Measurements from ENCODE around the gene LBX1.

LBX1 gene

GRCh38 chr10:101224060-101224909 is 5.0 kb downstream of the LBX1 start:
- TF ChIP-seq EGR1 (IDR thresholded peaks at IDR 0.05) (no peak), TAF1 (IDR thresholded peaks at IDR 0.05; ENCODE audit: low read depth) (no peak), CEBPB (IDR thresholded peaks at IDR 0.05) (no peak), FOXM1 (IDR thresholded peaks at IDR 0.05; ENCODE audit: borderline replicate concordance, low read depth) (no peak), USF1 (IDR thresholded peaks at IDR 0.05) (no peak), RAD21 (IDR thresholded peaks at IDR 0.05; ENCODE audit: low read depth) (no peak), MAX (IDR thresholded peaks at IDR 0.05) (no peak), EP300 (IDR thresholded peaks at IDR 0.05; ENCODE audit: borderline replicate concordance) (no peak), TCF12 (IDR thresholded peaks at IDR 0.05; ENCODE audit: low read depth) (no peak), REST (IDR thresholded peaks at IDR 0.05; ENCODE audit: low read depth) (no peak), YY1 (IDR thresholded peaks at IDR 0.05; ENCODE audit: low read depth) (no peak), CREB1 (IDR thresholded peaks at IDR 0.05; ENCODE audit: low read depth) (no peak), TEAD4 (IDR thresholded peaks at IDR 0.05) (no peak), NFIC (IDR thresholded peaks at IDR 0.05) (no peak), ZBTB7A (IDR thresholded peaks at IDR 0.05; ENCODE audit: low read depth) (no peak)

GRCh38 chr10:101223274-101224059 is 5.8 kb downstream of the LBX1 start:
- TF ChIP-seq USF1 (IDR thresholded peaks at IDR 0.05) = no peak
- TF ChIP-seq TAF1 (IDR thresholded peaks at IDR 0.05; ENCODE audit: low read depth) = no peak
- no peak for TF ChIP-seq REST (IDR thresholded peaks at IDR 0.05; ENCODE audit: low read depth)
- TF ChIP-seq FOXM1 (IDR thresholded peaks at IDR 0.05; ENCODE audit: borderline replicate concordance, low read depth) = no peak
- no peak for TF ChIP-seq NFIC (IDR thresholded peaks at IDR 0.05)
- TF ChIP-seq CREB1 (IDR thresholded peaks at IDR 0.05; ENCODE audit: low read depth) = no peak
- no peak for TF ChIP-seq TEAD4 (IDR thresholded peaks at IDR 0.05)
- TF ChIP-seq YY1 (IDR thresholded peaks at IDR 0.05; ENCODE audit: low read depth) = no peak
- TF ChIP-seq MAX (IDR thresholded peaks at IDR 0.05) = no peak
- TF ChIP-seq CEBPB (IDR thresholded peaks at IDR 0.05) = no peak
- no peak for TF ChIP-seq EP300 (IDR thresholded peaks at IDR 0.05; ENCODE audit: borderline replicate concordance)
- TF ChIP-seq RAD21 (IDR thresholded peaks at IDR 0.05; ENCODE audit: low read depth) = no peak
- TF ChIP-seq EGR1 (IDR thresholded peaks at IDR 0.05) = no peak
- TF ChIP-seq TCF12 (IDR thresholded peaks at IDR 0.05; ENCODE audit: low read depth) = no peak
- TF ChIP-seq ZBTB7A (IDR thresholded peaks at IDR 0.05; ENCODE audit: low read depth) = no peak

GRCh38 chr10:101222683-101223273 is 6.5 kb downstream of the LBX1 start:
- TF ChIP-seq EP300 (IDR thresholded peaks at IDR 0.05; ENCODE audit: borderline replicate concordance) (no peak), TAF1 (IDR thresholded peaks at IDR 0.05; ENCODE audit: low read depth) (no peak), USF1 (IDR thresholded peaks at IDR 0.05) (no peak), TEAD4 (IDR thresholded peaks at IDR 0.05) (no peak), CREB1 (IDR thresholded peaks at IDR 0.05; ENCODE audit: low read depth) (no peak), TCF12 (IDR thresholded peaks at IDR 0.05; ENCODE audit: low read depth) (no peak), YY1 (IDR thresholded peaks at IDR 0.05; ENCODE audit: low read depth) (no peak), FOXM1 (IDR thresholded peaks at IDR 0.05; ENCODE audit: borderline replicate concordance, low read depth) (no peak), ZBTB7A (IDR thresholded peaks at IDR 0.05; ENCODE audit: low read depth) (no peak), MAX (IDR thresholded peaks at IDR 0.05) (no peak), EGR1 (IDR thresholded peaks at IDR 0.05) (no peak), NFIC (IDR thresholded peaks at IDR 0.05) (no peak), CEBPB (IDR thresholded peaks at IDR 0.05) (no peak), RAD21 (IDR thresholded peaks at IDR 0.05; ENCODE audit: low read depth) (no peak), REST (IDR thresholded peaks at IDR 0.05; ENCODE audit: low read depth) (no peak)
